HEK293T (cell line): ENCODE measurements around the gene TBC1D22A.

Experiments
- BHLHE40 ChIP-seq: fragments of 450-650 bp; IDR thresholded peaks from 2 replicates; pipeline ENCODE4 v1.6.1; 2016; ENCODE audit warnings: mild to moderate bottlenecking, moderate library complexity, borderline replicate concordance
- FOXA1 ChIP-seq: fragments of 450-650 bp; IDR thresholded peaks from 2 replicates; pipeline ENCODE4 v1.6.1; 2016; ENCODE audit warnings: mild to moderate bottlenecking
- FOXK2 ChIP-seq: fragments of 450-650 bp; IDR thresholded peaks from 2 replicates; pipeline ENCODE4 v1.6.1; 2016; ENCODE audit warnings: mild to moderate bottlenecking
- SP1 ChIP-seq: fragments of 450-650 bp; IDR thresholded peaks from 2 replicates; pipeline ENCODE4 v1.6.1; 2017
- SUZ12 ChIP-seq: fragments of 450-650 bp; IDR thresholded peaks from 2 replicates; pipeline ENCODE4 v1.6.1; 2016; ENCODE audit warnings: mild to moderate bottlenecking
- ZNF384 ChIP-seq: fragments of 450-650 bp; IDR thresholded peaks from 2 replicates; pipeline ENCODE4 v1.6.1; 2016

GRCh38 chr22:46801826-46802607 is 39.6 kb downstream of the TBC1D22A start:
- TF ChIP-seq SP1: no peak
- no peak for TF ChIP-seq FOXK2
- no peak for TF ChIP-seq ZNF384
- no peak for TF ChIP-seq BHLHE40
- no peak for TF ChIP-seq SUZ12
- no peak for TF ChIP-seq FOXA1
